HG03108 (cell line): ENCODE results near the gene KCMF1.

Experiments used
- ATAC-seq: cut with Tn5 transposase; IDR thresholded peaks from one replicate; pipeline ENCODE4 v1.9.1; 2021; ENCODE audit warnings: moderate library complexity; ENCODE audit not compliant: unreplicated experiment

The KCMF1 gene

GRCh38 chr2:84972932-84973331, 2.0 kb downstream of the KCMF1 start:
- no peak for ATAC-seq

DNA sequence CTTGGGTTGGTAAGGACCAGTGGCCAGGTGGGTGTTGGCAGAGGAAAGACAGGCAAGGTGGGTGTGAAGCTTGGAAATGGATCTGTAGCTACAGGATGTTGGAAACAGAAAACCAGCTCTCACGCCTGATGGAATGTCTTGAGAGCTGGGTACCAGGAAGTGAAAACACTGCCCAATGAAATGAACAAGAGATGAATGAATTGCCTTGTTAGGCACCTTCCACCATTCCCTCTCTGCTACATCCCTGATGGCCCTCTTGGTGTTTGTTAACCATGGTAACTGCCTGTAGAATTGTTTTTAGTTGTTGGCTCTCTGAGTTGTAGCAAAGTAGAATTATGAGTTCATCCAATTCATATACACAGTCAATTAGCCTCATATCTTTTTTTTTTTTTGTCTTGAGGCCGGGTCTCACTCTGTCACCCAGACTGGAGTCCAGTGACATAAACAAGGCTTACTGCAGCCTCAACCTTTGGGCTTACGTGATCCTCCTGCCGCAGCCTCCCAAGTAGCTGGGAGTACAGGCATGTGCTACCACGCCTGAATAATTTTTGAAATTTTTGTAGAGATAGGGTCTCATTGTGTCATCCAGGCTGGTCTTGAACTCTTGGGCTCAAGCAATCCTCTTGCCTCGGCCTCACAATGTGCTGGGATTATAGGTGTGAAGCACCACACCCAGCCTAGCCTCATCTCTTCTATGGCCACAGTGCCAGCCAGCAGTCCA, 9.5 kb downstream of the KCMF1 start:
- ATAC-seq: no peak

- ATAC-seq: no peak
These were observed 15.1 kb downstream of the KCMF1 start for GRCh38 chr2:84986018-84986417.

- ATAC-seq: no peak
These were observed 18.5 kb downstream of the KCMF1 start for GRCh38 chr2:84989422-84989821.

- ATAC-seq: no peak
These were observed 19.0 kb downstream of the KCMF1 start for GRCh38 chr2:84989927-84990326.

DNA sequence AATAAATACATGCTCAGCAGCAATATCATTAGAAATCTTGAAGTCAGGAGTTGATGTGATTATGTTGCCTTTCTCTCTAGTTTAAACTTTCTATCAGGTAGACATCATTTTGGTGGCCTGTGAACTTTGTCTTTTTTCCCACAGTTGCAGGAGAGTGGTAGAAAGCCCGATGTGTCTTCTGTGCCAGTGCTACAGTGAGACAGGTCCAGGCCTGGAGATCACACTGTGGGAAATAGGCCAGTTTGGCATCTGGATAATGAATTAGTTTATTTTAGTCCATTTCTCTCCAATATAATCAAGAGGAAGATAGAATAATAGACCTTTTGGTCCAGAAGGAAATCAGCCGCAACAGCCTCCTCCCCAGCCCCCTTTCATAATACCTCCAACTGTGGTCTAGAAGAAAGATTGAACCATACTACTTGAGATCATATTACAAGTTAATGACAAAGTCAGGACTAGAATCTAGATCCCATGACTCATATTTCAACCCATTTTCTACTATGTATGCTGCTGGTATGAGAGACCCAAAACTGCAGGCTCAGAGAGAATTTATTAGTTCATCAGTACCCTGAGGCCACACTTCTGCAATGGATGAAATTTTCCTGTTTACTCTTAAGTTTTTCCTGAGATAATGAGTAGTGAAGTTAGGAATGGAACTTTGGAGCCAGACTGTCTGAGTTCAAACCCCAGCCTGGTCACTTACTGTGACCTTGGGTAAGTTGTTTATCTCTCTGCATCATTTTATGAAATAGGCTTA, 20.6 kb downstream of the KCMF1 start:
- ATAC-seq: no peak

GRCh38 chr2:84995826-84996225, 24.9 kb downstream of the KCMF1 start:
- ATAC-seq: no peak

DNA sequence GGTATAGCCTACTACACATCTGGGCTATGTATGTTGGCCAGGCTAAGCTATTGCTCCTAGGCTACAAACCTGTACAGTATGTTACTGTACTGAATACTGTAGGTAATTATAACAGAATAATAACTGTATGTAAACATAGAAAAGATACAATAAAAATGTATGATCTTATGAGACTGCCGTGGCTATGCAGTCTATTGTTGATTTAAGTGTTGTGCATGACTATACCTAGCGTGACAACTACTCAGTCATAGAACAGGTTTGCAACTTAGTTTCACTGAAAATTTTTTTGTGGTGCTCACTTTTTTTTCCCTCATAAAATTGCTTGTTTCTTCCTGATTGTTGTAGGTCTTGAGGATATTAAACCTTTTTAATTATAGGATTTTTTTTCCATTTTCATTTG, 25.9 kb downstream of the KCMF1 start:
- ATAC-seq: no peak

- ATAC-seq: no peak
These were observed 28.6 kb downstream of the KCMF1 start for GRCh38 chr2:84999553-84999955.

DNA sequence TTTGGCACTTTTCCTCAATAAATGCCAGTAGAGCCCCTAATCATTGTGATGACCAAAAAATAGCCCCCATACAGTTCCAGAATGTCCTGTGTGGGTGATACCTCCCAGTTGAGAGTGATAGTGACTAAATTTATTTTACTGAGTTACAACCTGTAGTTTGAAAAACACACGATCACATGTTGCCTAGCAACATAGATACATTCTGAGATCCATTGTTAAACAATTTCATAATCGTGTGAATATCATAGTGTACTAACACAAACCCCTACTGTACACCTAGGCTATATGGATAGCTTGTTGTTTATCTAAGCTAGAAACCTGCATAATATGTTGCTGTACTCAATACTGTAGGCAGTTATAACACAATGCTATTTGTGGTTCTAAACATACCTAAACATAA, 30.6 kb downstream of the KCMF1 start:
- ATAC-seq: no peak

DNA sequence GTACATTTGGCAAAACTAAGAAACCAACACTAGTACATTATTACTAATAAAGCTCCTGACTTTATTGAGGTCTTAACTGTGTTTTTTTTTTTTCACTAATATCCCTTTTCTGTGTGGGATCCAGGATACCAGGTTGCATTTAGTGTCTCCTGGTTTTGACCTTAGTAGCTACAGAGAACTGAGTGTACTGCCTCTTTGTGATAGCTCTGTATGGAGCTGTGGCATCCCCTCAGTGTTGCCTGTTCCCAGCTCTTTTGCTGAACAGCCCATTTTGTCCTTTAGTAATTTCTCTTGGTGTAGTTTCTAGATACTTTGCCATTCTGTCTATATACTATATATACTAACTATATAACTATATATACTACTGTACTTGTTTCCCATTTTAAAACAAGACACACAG, 31.6 kb downstream of the KCMF1 start:
- ATAC-seq: no peak

DNA sequence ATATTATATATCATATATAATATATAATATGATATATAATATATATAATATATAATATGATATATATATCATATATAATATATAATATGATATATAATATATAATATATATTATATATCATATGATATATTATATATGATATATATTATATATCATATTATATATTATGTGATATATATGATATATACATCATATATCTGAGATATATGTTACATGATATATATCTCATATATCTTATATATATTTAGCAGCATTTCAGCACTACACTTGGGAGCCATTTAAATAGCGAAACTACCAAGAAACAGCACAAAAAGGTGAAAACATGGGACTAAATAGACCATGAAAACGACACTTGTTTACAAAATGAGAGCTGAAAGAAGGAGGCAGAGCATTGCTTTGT, 37.3 kb downstream of the KCMF1 start:
- ATAC-seq: no peak

DNA sequence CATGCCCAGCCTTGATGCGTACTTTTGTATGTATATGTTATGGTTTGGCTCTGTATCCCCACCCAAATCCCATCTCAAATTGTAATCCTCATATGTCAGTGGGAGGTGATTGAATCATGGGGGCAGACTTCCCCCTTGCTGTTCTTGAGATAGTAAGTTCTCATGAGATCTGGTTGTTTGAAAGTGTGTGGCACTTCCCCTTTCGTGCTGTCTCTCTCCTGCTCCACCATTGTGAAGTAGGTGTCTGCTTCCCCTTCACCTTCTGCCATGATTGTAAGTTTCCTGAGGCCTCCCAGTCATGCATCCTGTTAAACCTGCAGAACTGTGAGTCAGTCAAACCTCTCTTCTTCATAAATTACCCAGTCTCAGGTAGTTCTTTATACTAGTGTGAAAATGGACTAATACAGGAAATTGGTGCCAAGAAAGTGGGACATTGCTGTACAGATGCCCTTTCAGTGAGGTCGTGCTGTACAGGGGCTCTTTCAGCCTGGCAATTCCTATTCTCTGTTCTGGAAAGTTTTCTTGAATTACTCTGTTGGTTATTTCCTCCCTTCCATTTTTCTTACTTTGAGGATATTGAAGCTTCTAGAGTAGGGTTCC, 38.2 kb downstream of the KCMF1 start:
- ATAC-seq: no peak

- ATAC-seq: no peak
These were observed 39.4 kb downstream of the KCMF1 start for GRCh38 chr2:85010404-85010803.

- no peak for ATAC-seq
These were observed 40.1 kb downstream of the KCMF1 start for GRCh38 chr2:85011098-85011497.

- no peak for ATAC-seq
These were observed 40.8 kb downstream of the KCMF1 start for GRCh38 chr2:85011747-85012146.

DNA sequence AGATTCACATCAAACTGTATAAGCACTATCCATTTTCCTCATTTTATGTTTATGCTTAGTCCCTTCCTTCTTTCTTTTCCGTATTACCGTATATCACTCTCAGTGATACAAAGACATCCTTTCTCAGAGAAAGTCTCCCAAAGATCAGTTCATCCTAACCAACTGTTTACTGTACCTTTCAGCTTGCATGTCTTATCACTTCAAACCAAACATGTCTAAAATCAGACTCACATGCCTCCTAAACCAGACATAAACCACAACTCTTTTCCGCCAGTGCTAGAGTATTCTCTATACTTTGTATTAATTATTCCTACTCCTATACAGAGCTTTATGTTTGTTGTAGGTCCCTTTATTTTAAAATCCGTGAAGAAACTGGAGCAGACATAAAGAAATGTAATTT, 41.5 kb downstream of the KCMF1 start:
- ATAC-seq: no peak

GRCh38 chr2:85012855-85013254, 41.9 kb downstream of the KCMF1 start:
- no peak for ATAC-seq

DNA sequence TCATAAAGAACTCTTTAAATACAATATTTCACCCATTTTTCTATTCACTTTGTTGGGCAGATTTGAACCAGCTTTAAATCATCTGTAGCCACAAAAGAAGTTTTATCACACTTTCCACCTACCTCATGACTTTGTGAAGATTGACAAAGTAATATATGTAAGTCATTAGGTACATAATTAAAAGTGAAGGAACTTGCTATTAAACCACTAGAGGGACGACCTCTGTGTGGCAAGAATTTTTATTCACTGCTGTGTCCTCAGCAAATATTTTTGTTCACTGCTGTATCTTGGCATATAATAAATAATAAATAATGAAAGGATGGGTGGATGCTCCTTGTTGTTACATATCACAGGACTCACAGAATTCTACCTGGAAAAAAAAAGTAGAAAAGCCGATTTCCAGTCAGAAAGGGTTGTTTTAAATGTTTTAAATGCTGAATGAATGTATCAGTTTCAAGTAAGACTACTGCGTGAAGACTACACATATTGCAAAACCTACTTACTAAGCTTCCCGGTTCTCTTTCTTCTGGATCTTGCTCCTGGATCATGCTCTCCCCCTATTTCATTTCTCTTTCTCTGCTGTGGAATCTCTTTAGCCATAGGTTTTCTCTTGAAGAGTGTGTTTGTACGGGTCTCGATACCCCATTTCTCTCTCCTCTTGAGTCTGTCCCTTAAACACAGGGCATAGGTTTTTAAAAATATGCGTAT, 44.8 kb downstream of the KCMF1 start:
- ATAC-seq: no peak

DNA sequence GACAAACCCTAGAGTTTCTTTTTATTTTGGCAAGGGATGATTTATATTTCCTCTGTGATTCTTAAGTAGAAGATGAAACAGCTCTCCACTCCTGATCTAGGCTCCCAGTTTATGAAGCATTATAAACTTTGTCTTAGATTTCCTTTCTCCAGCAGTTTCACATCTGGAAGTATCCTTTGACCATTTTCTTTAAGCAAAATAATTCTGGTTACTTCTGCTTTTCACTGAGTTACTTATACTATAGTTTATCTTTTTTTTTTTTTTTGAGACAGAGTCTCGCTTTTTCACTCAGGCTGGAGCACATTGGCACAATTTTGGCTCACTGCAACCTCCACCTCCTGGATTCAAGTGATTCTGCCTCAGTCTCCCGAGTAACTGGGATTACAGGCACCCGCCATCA, 45.5 kb downstream of the KCMF1 start:
- ATAC-seq: no peak

GRCh38 chr2:85017411-85018048, 46.6 kb downstream of the KCMF1 start:
- no peak for ATAC-seq
